Osteocyte (in vitro differentiated cells): ENCODE results near the gene WNT9A. TPM values are rescaled to one million over a fixed set of nuclear protein-coding genes. Genes with fewer than 3 reads are reported as not detected.

ENCODE experiments used
- DNase-seq: peaks from one replicate; pipeline ENCODE4 v3.0.0; 2021; ENCODE audit warnings: mixed read lengths; ENCODE audit not compliant: unreplicated experiment; ENCODE audit errors: extremely low spot score
- H3K27ac Mint-ChIP-seq: one replicate; pipeline ENCODE4 v1.8.0; 2021; ENCODE audit warnings: mild to moderate bottlenecking, mixed read lengths; ENCODE audit not compliant: unreplicated experiment
- H3K27me3 Mint-ChIP-seq: one replicate; pipeline ENCODE4 v1.8.0; 2021; ENCODE audit warnings: mixed read lengths; ENCODE audit not compliant: unreplicated experiment
- H3K36me3 Mint-ChIP-seq: one replicate; pipeline ENCODE4 v1.8.0; 2021; ENCODE audit warnings: mixed read lengths; ENCODE audit not compliant: unreplicated experiment
- H3K4me1 Mint-ChIP-seq: one replicate; pipeline ENCODE4 v1.8.0; 2021; ENCODE audit warnings: mixed read lengths; ENCODE audit not compliant: unreplicated experiment
- H3K4me3 Mint-ChIP-seq: one replicate; pipeline ENCODE4 v1.8.0; 2021; ENCODE audit warnings: mild to moderate bottlenecking, moderate library complexity, mixed read lengths; ENCODE audit not compliant: unreplicated experiment
- H3K9me3 Mint-ChIP-seq: one replicate; pipeline ENCODE4 v1.8.0; 2021; ENCODE audit warnings: mixed read lengths; ENCODE audit not compliant: unreplicated experiment
- CTCF ChIP-seq: fragments of 200-600 bp; sonication (generic); IDR thresholded peaks from 2 replicates; pipeline ENCODE4 v1.5.0; 2021; ENCODE audit warnings: antibody characterized with exemption, mild to moderate bottlenecking, moderate library complexity
- total RNA-seq: library from RNA; stranded (reverse); gene quantifications from 2 replicates; pipeline ENCODE4 v1.2.1, GENCODE V29; 2021

Gene WNT9A
- total RNA-seq, 1 donor from 2014 or later: 4.9 TPM

- H3K9me3 Mint-ChIP-seq: no peaks in the 10 kb centered on the region
- TF ChIP-seq CTCF: no peak
- H3K27ac Mint-ChIP-seq: peak overlapping the region; percentile 64
- no peaks in the 10 kb centered on the region for H3K36me3 Mint-ChIP-seq
- H3K4me3 Mint-ChIP-seq: peak overlapping the region; percentile 81
- no peaks in the 10 kb centered on the region for H3K27me3 Mint-ChIP-seq
- no peak for DNase-seq
- H3K4me1 Mint-ChIP-seq: peaks cover 26% of the 10 kb centered on the region
These were observed 401 bp downstream of the WNT9A start for GRCh38 chr1:227947386-227947675.

GRCh38 chr1:227946624-227947385, 927 bp downstream of the WNT9A start:
- no peaks in the 10 kb centered on the region for H3K27me3 Mint-ChIP-seq
- no peaks in the 10 kb centered on the region for H3K9me3 Mint-ChIP-seq
- peak; percentile 93 for DNase-seq
- H3K4me3 Mint-ChIP-seq: peak overlapping the region; percentile 81
- no peaks in the 10 kb centered on the region for H3K36me3 Mint-ChIP-seq
- TF ChIP-seq CTCF: peak; percentile 93
- H3K4me1 Mint-ChIP-seq: peaks cover 26% of the 10 kb centered on the region
- peak overlapping the region; percentile 86 for H3K27ac Mint-ChIP-seq

GRCh38 chr1:227945891-227946623, 1.7 kb downstream of the WNT9A start:
- H3K36me3 Mint-ChIP-seq: no peaks in the 10 kb centered on the region
- TF ChIP-seq CTCF: no peak
- peaks cover 27% of the 10 kb centered on the region for H3K4me1 Mint-ChIP-seq
- no peaks in the 10 kb centered on the region for H3K9me3 Mint-ChIP-seq
- H3K27ac Mint-ChIP-seq: peak overlapping the region; percentile 86
- peak overlapping the region; percentile 81 for H3K4me3 Mint-ChIP-seq
- DNase-seq: peak; percentile 93
- no peaks in the 10 kb centered on the region for H3K27me3 Mint-ChIP-seq

- Mint-ChIP-seq H3K9me3 (no peaks in the 10 kb centered on the region), H3K4me3 (peak overlapping the region; percentile 81), H3K4me1 (peaks cover 28% of the 10 kb centered on the region), H3K27me3 (no peaks in the 10 kb centered on the region), H3K27ac (peak overlapping the region; percentile 86), H3K36me3 (no peaks in the 10 kb centered on the region)
- no peak for TF ChIP-seq CTCF
- DNase-seq: peak; percentile 84
These were observed 2.5 kb downstream of the WNT9A start for GRCh38 chr1:227944931-227945890.
